Measurements from ENCODE around the gene COBL.

The COBL gene

DNA sequence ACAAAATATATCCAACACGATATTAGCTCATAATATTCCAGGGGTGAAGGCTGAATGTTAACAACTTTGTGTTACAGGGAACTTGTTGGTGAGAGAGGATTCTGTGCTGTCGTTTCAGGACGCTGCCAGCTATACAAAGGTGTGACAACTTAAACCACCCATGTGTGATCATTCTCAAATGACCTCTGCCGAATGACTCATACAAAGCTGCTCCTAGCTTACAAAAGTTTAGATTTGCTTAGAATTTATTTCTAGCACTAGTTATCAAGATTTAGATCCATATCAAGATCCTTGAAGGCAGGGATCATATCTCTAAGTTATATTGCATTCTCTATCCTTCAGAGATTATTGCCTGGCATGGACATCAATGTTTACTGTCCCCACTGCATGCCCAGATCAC is 65.3 kb downstream of the COBL start:
- DNase-seq = no peak

GRCh38 chr7:51250512-51250911 is 66.1 kb downstream of the COBL start:
- no peak for DNase-seq

DNA sequence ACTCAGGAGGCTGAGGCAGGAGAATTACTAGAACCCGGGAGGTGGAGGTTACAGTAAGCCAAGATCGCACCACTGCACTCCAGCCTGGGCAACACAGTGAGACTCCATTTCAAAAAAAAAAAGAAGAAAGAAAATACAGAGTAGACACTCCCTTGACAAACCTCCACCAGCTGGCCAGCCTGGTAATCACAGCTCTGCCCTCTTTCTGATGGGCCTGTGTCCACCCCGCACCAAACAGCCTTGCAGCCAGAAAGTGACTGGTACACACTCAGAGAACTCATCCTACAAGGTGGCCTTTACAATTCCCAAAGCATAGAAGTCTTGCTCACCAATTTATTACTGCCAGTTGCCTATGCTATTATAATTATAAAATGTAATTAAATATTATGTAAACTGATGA is 66.6 kb downstream of the COBL start:
- DNase-seq = no peak

- no peak for DNase-seq
Observed at GRCh38 chr7:51249187-51249945, 67.2 kb downstream of the COBL start.

DNA sequence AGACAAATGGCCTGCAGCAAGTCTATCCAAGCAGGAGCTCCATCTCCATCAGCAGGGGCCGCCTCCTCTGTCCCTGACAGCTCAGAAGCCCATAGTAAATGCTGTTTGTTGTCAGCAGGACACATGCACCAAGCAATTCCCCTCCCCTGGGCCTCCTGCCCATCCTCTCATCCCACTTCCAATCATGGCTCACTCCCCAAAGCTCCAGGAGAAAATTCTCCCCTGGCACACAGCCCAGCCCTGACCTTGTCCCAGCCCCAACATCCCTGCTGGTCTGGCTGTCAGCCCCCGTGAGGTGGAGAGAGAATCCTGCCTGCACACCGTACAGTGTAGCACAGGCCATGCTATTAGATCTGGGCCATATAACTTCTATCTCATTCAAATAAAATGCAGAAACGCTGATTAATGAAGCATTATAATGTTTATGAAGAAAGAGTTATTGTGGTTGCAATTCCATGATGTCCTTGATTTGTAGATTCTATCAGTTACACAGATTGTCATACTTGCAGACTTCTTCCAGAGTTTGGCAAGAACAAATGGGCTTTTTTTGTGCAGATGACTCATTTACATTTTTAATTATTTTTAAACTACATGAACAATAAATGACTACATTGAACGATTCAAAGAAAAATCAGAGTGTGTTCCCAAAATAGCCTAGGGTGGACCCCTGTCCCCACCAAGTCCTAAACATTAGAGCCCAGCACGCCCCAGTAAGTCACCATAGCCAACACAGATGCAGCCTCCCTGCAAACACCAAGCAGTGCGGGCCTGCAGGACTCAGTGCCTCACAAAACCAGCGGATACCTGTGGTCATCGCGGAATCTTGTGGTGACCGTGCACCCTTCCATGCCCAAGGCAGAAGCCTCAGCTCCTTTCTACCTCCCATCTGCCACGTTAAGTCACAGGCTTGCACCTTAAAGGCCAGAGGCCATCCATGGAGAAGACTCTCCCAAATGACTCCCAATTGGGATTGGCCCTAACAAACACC is 70.1 kb downstream of the COBL start:
- no peak for DNase-seq

GRCh38 chr7:51244885-51245284 is 71.7 kb downstream of the COBL start:
- DNase-seq = no peak

DNA sequence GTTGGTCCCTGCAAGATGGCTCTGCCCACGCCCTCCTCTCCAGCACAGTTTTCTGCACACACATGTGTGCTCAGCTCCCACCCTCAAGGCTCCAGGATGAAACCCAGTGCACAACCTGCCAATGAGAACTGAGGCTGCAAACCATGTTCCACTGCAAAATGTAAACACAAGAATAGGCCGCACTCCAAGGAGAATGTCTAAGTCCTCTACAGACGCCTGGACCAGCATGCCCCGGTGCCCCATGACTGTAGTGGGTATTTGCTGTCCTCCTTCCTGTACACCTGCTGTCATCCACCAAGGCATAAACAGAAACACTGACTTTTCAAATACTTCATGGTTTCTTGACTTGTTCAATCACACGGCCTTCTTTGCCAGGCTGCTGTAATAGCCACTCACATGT is 72.6 kb downstream of the COBL start:
- no peak for DNase-seq

- no peak for DNase-seq
Observed at GRCh38 chr7:51243631-51244030, 73.0 kb downstream of the COBL start.

DNA sequence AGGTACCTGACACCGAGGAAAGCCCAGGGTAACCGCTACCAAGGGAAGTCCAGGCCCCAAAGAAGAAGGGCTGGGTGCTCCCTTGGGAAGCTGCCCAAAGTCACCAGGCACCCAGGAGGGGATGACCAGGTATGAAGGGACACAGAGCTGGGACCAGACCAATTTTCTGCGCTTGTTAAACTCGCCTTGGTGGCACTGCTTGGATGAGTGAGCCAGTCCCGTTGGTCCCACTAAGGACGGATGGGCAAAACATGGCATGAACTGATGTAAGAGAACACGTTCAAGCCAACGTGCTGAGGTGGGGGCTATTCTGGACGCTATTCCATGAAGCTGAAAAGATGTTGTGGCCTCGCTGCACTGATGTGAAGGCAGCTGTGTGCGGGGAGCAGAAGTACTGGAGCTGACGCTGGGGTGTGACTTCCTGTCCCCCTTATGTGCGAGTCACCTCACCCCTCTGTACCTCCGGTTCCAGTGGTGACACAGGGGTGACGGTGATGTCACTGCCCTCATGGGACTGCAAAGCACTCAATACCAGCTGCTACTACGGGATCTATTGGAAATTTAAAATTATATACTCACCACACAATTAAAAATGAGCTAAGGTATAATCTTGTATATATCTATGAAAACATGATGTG is 73.6 kb downstream of the COBL start:
- DNase-seq = no peak

- no peak for DNase-seq
Observed at GRCh38 chr7:51242007-51242691, 74.5 kb downstream of the COBL start.

- DNase-seq = no peak
Observed at GRCh38 chr7:51240868-51241267, 75.7 kb downstream of the COBL start.

DNA sequence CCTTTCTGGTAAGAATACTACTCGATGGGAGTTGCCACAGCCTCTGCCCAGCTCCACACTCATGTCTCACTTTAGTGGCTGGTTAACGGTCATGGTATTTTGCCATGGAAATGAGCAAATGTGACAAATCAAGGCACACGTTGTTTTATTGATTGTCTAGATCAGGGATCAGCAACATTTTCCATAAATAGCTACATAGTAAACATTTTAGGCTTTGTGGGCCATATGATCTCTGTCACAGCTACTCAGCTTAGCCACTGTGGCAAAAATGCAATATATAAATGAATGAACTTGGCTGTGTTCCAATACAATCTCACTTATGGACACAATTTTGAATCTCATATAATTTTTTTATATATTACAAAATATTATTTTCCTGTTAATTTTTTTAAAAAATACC is 76.9 kb downstream of the COBL start:
- no peak for DNase-seq

- no peak for DNase-seq
Observed at GRCh38 chr7:51238981-51239495, 77.6 kb downstream of the COBL start.

DNA sequence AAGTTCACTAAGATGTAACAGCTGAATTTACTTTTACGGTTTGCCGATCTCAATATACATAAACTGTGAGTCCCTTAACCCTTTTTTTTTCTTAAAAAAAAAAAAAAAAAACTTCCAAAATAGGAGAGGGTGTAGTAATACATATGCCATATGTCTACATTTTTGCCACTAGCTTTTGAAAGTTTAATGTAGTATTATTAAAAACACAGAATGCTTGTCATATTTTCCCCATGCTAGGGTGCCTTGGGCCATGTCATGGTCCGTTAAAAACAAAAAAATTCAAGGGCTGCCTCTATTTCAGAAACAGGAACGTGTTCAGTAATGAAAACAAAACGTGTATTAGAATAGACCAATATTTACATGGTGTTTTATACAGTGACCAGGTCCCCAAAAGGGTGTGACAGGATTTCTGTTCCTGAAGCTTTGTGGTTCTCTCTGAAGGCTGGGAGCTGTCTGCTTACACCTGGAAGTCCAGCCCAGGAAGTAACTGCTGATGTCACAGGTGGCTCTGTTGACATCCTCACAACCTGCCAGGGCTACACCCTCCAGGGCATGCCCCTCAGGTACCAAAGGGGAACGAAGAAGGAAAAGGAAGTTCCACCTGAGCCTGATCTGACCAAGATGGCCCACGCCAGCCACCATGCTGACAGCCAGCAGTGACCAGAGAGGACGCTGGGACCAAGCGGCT is 79.0 kb downstream of the COBL start:
- DNase-seq = no peak

- DNase-seq = no peak
Observed at GRCh38 chr7:51236470-51237132, 80.0 kb downstream of the COBL start.

DNA sequence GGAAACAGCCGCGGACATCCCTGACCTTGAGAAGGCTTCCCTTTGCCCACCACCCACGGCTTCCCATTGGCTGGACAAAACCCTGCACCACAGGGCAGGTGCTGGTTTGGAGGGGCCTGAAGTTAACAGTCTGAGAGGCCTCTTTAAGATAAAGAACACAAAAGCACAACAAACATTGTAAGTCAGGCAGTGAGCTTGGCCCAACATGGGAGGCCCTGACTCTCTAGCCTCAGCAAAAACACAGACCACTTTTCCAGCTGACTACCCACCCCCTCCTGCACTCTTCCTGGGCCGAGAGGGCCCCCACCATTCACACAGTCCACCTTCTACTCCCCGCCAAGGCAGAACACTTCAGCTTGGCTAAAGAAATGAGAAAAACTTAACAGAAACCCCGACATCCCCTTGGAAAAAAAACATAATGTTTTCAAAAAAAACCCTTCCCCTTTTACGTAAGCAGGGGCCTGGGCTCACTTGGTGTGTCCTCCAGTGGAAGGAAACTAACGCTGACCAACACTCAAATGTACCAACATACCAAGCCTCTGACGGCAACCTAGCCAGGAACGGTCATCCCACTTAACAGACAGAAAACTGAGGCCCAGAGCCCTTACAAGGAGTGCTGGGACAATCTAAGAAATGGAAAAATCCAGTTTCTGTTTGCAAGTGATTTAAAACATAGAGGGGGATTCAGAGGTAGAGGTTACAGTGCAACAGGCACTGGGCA is 80.9 kb downstream of the COBL start:
- DNase-seq = no peak

DNA sequence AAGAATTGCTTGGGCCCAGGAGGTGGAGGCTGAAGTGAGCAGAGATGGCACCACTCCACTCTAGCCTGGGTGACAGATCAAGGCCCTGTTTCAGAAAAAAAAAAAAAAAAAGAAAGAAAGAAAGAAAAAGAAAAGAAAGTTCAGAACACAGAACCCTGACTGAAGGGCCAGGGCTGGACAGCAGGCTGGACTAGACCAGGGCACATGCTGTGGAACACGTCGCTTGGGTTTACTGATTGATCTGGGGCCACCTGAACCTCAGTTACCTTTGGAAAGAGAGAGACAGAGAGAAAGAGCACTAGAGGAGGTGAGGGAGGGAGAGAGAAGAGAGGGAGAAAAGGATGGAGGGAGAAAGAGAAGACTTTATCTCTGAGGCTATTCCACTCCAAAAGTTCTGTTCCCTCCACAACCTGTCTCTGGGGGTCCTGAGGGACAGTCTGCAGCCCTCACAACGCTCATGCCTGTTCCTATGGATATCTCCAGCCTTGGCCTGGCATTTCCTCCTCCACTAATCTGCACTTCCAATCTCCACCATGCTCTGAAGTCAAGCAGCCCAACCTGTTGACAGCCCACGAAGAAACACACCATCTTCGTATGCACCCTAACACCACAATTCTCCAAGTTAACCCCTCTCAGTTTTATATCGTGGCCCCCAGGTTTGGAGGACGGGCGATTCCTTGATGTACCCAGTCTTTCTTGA is 81.8 kb downstream of the COBL start:
- no peak for DNase-seq

DNA sequence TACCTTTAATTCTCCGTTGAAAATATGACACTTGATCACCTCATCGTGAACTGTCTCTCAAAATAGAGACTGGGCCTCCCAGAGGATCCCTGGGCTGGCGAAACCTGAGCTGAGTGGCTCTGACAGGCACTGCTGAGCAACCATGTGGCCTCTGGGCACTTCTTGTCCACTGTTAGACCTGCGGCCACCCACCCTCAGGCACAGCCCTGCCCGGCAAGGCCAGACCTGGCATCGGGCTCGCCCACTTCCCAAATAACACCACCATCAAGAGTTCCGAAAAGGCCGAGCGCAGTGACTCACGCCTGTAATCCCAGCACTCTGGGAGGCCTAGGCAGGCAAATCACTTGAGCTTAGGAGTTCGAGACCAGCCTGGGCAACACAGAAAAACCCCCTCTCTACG is 82.5 kb downstream of the COBL start:
- DNase-seq = no peak

DNA sequence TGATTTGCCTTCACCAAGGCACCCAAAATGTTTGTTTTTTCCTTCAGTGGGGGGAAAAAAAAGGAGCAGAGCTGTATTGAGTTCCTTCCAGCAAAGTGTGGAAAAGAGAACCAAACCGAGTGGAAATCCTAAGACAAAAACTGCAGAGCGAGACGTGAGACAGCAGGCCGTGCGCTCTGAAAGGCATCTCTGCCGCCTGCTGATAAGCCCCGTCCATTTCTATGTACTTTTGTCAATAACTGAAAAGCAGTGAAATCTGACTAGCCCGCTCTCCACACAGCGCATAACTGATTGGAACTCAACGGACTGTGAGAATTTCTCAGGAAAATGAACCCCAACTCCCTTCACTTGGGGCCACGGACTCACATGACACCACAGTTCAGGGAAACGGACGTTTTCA is 83.2 kb downstream of the COBL start:
- DNase-seq = no peak

GRCh38 chr7:51230723-51231122 is 85.9 kb downstream of the COBL start:
- DNase-seq = no peak

Data from SHP77 (cell line).